ENCODE results near the gene EMP2.
A peak's percentile ranks its signal among the peaks of the same experiment; 100 is the strongest.
"Not testable (repeated sequence)": the region's sequence is repeated elsewhere in the genome, so short reads cannot be mapped to it uniquely, and the experiment has no call there.

The EMP2 gene

GRCh38 chr16:10578474-10579316 is 1.7 kb downstream of the EMP2 start:
- DNase-seq (ENCODE audit: low spot score): no peak

DNA sequence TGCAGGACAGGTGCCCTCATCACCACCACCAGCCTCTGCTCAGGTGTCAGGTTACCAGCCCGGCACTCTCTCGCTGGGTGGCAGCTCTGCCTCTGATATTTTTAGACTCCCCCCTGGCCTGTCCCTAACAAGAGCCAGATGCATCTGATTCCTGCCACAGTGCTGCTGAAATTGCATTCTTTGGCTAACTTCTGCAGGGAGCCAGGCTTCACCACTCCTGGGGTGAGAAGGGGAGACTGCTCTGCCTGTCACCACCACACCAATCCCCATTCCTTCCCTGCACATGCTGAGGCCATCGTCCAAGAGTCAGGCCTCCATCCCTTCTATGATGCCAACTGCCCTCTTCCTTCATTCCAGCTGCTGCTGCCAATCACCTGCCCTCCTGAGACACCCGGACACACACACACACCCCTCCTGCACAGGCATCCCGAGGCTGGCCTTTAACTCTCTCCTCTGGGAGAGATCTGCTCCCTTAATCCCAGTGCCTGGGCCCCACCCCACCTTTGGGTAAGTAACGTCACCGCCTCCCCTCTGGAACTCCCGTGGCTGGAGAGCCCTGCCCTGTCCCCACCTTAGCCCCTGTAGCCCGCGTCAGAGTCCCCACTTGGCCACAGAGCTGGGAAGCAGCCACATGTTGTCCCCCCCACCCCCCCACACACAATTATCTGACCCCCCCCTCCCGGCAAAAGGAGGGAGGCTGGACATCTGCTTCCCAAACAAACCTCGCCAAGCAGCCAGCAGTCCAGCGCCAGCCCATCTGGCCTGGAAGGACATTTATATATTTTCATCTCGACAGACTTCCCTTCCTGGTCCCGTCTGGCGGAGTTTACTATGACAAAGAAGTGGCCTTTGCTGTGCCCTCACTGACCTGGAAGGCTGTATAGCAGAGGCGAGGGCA is 2.8 kb downstream of the EMP2 start:
- no peak for DNase-seq (ENCODE audit: low spot score)

- no peak for DNase-seq (ENCODE audit: low spot score)
Measured at GRCh38 chr16:10576390-10577304, 3.8 kb downstream of the EMP2 start.

DNA sequence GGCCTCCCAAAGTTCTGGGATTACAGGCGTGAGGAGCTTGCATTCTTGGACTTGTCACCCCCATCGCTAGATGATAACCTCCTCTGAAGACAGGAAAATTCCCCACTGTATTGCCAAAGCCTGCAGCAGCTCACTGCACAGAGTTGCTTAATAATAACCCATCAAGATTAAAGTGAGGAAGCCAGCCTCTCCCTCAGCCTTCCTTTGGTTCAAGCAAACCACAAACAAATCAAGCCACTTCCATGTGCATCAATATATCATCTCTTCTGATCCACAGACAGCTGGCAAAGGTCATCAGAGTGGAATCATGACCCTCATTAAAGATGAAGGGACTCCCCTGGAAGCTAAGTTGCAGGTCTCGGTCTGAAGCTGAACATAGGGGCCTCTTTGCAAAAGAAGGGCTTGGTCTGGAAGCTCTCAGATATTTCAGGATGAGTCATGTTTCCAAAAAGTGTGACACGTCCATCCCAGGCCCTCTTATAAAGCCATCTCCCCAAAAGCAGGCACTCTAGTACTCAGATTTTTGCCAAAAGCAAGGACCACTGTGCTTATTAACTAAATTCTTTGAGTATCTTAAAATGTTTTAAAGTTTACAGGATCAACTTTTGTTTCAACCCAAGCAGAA is 4.8 kb downstream of the EMP2 start:
- no peak for DNase-seq (ENCODE audit: low spot score)

DNA sequence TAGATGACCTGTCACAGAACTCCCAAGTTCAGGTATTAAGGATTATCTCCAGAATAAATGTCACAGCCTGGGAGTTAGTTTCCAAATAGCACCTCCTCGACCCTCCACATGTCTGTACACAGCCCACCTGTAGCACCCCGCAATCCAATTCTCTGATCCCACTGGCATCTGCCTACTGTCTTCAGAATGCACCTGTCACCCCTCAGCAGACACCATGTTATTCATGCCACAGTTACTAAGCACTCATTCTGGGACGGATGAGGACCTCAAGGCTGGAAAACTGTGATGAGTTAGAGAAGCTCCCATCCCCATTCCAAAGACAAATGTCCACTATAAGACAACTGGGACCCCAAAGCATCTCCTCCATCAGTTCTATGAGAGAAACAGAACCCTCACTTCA is 7.8 kb downstream of the EMP2 start:
- DNase-seq (ENCODE audit: low spot score): no peak

DNA sequence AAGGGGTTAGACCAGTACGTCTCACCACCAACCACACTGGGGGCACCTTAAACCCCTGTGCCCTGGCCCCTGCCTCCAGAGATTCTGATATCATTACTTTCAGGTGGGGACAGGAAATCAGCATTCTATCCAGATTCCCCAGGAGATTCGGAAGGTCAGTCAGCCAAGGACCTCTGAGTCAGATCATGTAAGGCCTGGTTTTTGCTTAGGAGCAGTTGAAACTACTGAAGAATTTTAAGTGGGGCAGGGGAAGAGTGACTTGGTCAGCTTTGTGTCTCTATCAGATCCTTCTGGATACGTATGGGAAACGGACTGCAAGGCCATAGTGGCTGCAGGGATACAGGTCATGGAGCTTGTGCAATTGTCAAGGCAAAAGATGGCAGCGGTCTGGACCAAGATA is 9.0 kb downstream of the EMP2 start:
- DNase-seq (ENCODE audit: low spot score): no peak

GRCh38 chr16:10569621-10570020 is 10.8 kb downstream of the EMP2 start:
- no peak for DNase-seq (ENCODE audit: low spot score)

DNA sequence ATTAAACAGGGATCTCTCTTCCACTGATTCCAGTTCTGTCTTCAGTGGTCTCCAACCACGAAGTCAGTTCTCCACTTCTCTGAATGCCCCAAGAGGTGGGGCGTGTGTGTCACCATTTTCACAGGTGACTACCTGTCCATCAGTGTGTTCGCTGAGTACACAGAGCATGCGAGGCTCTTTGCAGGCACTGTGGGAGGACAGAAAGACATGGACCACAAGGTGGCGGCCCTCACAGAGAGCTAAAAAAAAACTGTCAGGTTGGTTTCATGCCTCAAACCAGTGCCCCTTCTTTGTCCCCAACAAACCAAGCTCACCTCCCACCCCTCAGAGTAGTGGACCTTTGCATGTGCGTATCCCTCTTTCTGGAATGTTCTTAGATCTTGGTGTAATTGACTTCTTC is 13.8 kb downstream of the EMP2 start:
- no peak for DNase-seq (ENCODE audit: low spot score)

GRCh38 chr16:10565167-10565566 is 15.2 kb downstream of the EMP2 start:
- DNase-seq (ENCODE audit: low spot score): no peak

DNA sequence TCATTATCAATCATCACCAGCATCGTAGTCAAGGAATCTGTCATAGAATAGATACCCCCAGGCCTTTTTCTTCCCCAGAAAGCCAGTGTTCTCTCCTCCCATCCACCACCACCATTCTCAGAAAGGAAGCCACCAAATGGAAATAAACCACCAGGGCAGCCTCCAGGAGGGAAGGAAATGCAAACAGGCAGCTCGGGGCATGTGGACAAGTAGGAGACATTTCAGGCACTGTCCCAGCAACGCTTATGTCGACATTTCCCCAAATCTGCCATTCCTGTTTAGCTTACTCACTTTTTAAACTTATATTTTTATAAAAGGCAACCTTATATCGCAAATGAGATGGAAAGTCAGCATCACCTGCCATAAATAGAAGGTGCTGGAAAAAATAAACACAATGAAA is 15.8 kb downstream of the EMP2 start:
- DNase-seq (ENCODE audit: low spot score): no peak

DNA sequence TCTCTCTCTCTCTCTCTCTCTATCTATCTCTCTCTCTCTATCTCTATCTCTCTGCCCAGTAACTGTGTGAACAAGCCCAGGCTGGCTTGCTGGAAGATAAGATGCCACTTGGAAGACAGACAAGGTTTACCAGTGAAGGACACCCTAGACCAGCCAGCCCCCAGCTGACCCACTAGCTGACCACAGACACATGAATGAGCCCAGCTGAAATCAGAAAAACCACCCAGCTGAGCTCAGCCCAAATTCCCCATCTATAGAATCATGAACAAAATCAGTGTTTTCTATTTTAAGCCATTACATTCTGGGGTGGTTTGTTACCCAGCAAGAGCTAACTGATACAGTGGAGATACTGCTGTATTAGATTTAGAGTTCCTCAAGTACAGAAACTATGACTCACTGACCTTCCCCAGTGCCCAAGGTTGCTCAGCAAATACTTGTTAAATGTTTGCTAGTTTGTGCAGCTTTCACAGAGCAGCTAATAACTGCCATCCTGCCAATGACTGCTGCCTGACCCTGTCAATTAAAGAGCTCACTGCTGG is 18.0 kb downstream of the EMP2 start:
- no peak for DNase-seq (ENCODE audit: low spot score)

- no peak for DNase-seq (ENCODE audit: low spot score)
Measured at GRCh38 chr16:10561425-10561824, 19.0 kb downstream of the EMP2 start.

DNA sequence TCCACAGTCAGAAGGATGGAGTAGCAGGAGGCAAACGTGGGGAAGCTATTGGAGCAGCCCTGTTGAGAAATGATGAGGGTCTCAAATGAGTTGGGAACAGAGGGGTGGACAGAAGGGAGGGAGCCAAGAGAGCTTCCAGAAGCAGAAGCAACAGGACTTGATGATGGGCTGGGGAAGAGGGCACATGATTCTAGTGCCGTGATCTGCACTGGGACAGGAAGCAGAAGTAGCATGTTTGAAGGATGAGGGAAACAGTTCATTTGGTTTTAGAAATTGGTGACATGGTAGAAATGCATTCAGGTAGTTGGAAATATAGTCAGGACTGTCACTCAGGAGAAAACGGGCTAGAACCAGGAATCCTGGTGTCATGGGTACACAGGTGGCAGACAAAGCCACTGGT is 19.4 kb downstream of the EMP2 start:
- no peak for DNase-seq (ENCODE audit: low spot score)

- not testable (repeated sequence) for DNase-seq (ENCODE audit: low spot score)
Measured at GRCh38 chr16:10559792-10560191, 20.6 kb downstream of the EMP2 start.

- peak; percentile 96 for DNase-seq (ENCODE audit: low spot score)
Measured at GRCh38 chr16:10558746-10559641, 21.4 kb downstream of the EMP2 start.

DNA sequence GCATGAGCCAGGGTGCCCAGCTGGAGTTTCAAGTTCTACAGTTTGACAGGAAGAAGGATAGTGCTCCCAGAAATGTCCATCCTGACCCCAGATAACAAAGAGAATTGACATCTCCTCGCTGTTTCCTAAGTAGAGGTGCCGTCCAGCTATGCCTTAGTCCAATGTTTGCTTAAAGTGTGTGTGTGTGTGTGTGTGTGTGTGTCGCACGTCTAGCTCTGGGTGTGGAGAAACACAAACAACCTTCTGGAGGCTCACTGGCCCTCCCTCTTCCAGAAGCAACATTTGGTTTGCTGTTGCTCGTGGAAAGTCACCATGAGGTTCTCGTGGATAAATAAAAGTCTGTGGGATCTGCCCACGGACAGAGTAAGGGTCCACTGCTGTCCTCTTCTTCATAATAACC is 22.1 kb downstream of the EMP2 start:
- DNase-seq (ENCODE audit: low spot score): no peak

DNA sequence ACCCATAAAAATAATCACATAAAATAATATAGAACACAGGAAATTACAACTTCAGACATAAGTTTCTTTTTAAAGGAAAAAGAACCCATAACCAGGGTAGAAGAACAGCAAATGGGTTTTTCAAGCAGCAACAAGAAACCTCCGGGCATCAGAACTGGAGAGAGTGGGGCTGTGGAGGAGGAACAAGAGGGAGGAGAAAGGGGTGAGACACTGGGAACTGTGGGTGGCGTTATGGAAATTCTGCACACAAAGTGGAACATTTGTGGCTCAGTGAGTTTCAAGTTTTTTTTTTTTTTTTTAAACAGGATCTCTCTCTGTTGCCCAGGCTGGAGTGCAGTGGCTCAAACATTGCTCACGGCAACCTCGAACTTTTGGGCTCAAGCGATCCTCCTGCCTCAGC is 22.6 kb downstream of the EMP2 start:
- DNase-seq (ENCODE audit: low spot score): no peak

DNA sequence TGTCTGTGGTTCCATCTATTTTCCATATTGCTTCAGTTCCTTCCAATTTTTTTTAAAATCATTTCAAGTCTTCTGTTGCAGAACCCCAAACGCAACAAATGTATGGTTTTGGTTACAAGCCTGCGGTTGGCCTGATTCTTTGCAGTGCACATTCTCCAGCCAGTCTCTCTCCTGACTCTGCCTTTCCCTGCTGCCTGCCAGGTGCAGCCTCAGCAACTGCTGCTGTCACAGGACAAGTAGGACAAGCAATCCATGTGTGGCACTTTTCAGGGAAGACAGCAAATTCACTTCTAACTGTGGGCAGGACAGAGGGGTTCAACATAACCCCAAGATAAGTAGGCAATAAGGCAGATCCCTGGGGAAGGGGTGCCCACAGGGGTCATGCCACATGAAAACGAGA is 24.2 kb downstream of the EMP2 start:
- no peak for DNase-seq (ENCODE audit: low spot score)

DNA sequence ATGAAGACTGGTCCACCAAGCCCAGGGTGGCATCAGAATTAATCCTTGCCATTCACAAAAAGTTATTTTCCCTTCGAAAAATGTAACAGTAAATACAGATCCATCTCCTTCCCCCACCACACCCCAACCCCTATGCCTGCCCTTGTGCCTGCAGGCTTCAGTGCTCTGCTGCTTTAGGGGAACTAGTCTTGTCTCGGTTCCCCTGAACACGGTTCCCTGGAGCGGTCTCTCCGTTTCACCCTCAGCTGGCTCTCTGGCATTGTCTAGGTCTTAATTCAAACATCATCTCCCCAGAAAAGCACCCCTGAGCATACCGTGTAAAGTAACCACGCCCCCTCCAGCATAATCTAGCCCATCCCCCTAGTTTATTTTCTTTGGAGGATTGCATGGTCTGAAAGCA is 25.8 kb downstream of the EMP2 start:
- DNase-seq (ENCODE audit: low spot score): no peak

DNA sequence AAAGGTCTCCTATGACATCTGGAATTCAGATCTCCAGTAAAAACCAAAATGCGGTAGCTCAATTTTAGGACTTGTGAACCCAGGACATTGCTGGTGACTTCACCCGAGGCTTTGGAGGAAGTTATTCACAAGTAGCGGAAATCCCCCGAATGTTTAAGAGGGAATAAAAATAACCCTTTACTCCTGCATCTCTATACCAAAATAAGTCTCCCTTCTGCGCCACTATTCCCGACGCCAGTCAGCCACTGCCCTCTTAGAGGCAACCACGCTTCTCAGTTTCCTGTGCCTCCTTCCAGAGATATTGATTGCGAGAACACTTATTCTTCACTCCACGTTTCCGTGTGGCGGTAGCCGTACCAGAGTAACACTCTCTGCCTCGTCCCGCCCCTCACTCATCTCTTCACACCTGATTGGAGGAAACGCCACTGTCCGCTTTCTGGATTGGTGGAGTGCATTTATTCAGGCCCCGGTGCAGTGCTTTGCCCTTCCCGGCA is 27.4 kb downstream of the EMP2 start:
- no peak for DNase-seq (ENCODE audit: low spot score)
